PC-3 (cell line): Measurements from ENCODE around the gene ALCAM. TPM values are rescaled to one million over a fixed set of nuclear protein-coding genes. Genes with fewer than 3 reads are reported as not detected.

Experiments
- ATAC-seq: fragments of 200-7000 bp; cut with Tn5 transposase; 2 replicates; pipeline ENCODE4 v1.9.1; 2020; ENCODE audit warnings: mild to moderate bottlenecking, moderate library complexity
- BruUV-seq: library from RNA; stranded (reverse); fragments of 400-500 nt; replicated peaks from 2 replicates; lab custom pipeline; 2021; lab: Mats Ljungman, UMichigan
- CTCF ChIA-PET: fragments of 300-600 bp; sonication (Branson Sonifier 250); formaldehyde crosslinking; loops from one replicate; lab custom pipeline; 2022; ENCODE audit warnings: antibody characterized with exemption; lab: Charles Lee
- POLR2A ChIA-PET: fragments of 300-600 bp; sonication (Branson Sonifier 250); formaldehyde crosslinking; loops from one replicate; lab custom pipeline; 2022; ENCODE audit warnings: antibody characterized with exemption; ENCODE audit not compliant: unreplicated experiment; lab: Charles Lee
- DNase-seq: peaks from one replicate; pipeline ENCODE4 v3.0.0-alpha.2; 2015
- H2AFZ ChIP-seq: fragments of 300-600 bp; sonication (generic); 2 replicates; pipeline ENCODE4 v1.6.0; 2016; ENCODE audit warnings: antibody characterized with exemption, low read length
- H3F3A ChIP-seq: fragments of 300-600 bp; sonication (generic); one replicate; pipeline ENCODE4 v1.6.0; 2017; ENCODE audit warnings: antibody characterized with exemption, low read length, control low read depth, mild to moderate bottlenecking; ENCODE audit not compliant: unreplicated experiment
- H3K27ac ChIP-seq: fragments of 300-600 bp; sonication (generic); 2 replicates; pipeline ENCODE4 v1.5.1; 2016; ENCODE audit warnings: mild to moderate bottlenecking, low read length
- H3K27me3 ChIP-seq: fragments of 300-600 bp; sonication (generic); 2 replicates; pipeline ENCODE4 v1.6.1; 2016; ENCODE audit warnings: low read length, mixed read lengths
- H3K36me3 ChIP-seq: fragments of 300-600 bp; sonication (generic); 2 replicates; pipeline ENCODE4 v1.6.1; 2016; ENCODE audit warnings: low read depth, mixed run types, low read length, mixed read lengths
- H3K4me1 ChIP-seq: fragments of 300-600 bp; sonication (generic); 2 replicates; pipeline ENCODE4 v1.5.1; 2016; ENCODE audit warnings: low read length; ENCODE audit not compliant: insufficient read depth
- H3K4me2 ChIP-seq: fragments of 300-600 bp; sonication (generic); 2 replicates; pipeline ENCODE4 v1.6.0; 2016; ENCODE audit warnings: low read length
- H3K4me3 ChIP-seq: fragments of 300-600 bp; sonication (generic); 2 replicates; pipeline ENCODE4 v1.5.1; 2016; ENCODE audit warnings: mild to moderate bottlenecking, low read length, mixed read lengths
- H3K79me2 ChIP-seq: fragments of 300-600 bp; sonication (generic); 2 replicates; pipeline ENCODE4 v1.6.1; 2017; ENCODE audit warnings: low read length, mixed read lengths
- H3K9ac ChIP-seq: fragments of 300-600 bp; sonication (generic); 2 replicates; pipeline ENCODE4 v1.6.0; 2016; ENCODE audit warnings: mild to moderate bottlenecking, low read length
- H3K9me2 ChIP-seq: fragments of 300-600 bp; sonication (generic); replicated peaks from 2 replicates; pipeline ENCODE4 v1.6.1; 2016; ENCODE audit warnings: mixed run types, low read length, mixed read lengths
- H3K9me3 ChIP-seq: fragments of 300-600 bp; sonication (generic); 2 replicates; pipeline ENCODE4 v1.6.1; 2016; ENCODE audit warnings: low read length, mixed read lengths
- H4K20me1 ChIP-seq: fragments of 300-600 bp; sonication (generic); 2 replicates; pipeline ENCODE4 v1.6.1; 2016; ENCODE audit warnings: low read length, mixed read lengths
- EZH2 ChIP-seq: fragments of 300-600 bp; sonication (generic); IDR thresholded peaks from one replicate; pipeline ENCODE4 v1.6.1; 2017; ENCODE audit warnings: antibody characterized with exemption, mild to moderate bottlenecking, low read length; ENCODE audit not compliant: unreplicated experiment
- EZH2phosphoT487 ChIP-seq: fragments of 300-600 bp; sonication (generic); IDR thresholded peaks from 2 replicates; pipeline ENCODE4 v1.6.1; 2018; ENCODE audit warnings: mild to moderate bottlenecking, antibody characterized with exemption, low read length, borderline replicate concordance
- intact Hi-C: fragments of 100-400 bp; cut with micrococcal nuclease; formaldehyde crosslinking; loops from 2 replicates; pipeline ENCODE4 v1.9.0; 2023
- total RNA-seq: library from RNA; depleted of rRNA; stranded (reverse); fragments of >200 nt; gene quantifications from 2 replicates; pipeline ENCODE4 v1.2.3, GENCODE V29; 2014
- TF ChIP-seq, protein P1 (sequence below): fragments of 300-600 bp; sonication (generic); conservative IDR thresholded peaks from 2 replicates; pipeline ENCODE4 v1.5.1; 2017; ENCODE audit warnings: antibody characterized with exemption, low read depth, mild to moderate bottlenecking, low read length

ALCAM gene
- total RNA-seq, 1 experiment from 2014 or later: 169 TPM

DNA sequence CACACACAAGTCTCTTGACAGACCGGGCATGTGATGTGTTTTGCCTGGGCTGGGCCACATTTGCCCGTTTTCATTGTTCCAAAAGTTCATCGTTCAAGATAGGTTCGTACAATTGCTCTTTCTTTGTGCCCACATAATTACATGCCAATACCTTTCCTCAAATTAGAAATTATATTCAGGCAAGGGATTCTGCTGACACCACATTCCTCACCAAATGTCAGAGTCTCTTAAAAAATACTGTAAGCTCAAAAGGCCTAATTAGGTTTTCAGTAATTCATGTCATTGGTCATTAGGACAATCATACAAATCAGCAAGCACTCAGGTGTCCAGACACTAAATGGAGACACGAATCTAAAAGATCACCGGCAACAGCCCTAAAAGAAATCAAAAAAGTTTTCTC, 215.3 kb downstream of the ALCAM start:
- Histone ChIP-seq H3K4me3 (no peak overlapping the region), H2AFZ (no peak overlapping the region), H3K27me3 (no peaks in the 10 kb centered on the region), H3K4me2 (no peak overlapping the region), H3K27ac (no peak overlapping the region), H3K36me3 (peaks cover under 1% of the 10 kb centered on the region; the same call in 1 of the 2 replicates), H3K9me3 (no peaks in the 10 kb centered on the region), H3K9me2 (no peaks in the 10 kb centered on the region), H4K20me1 (no peaks in the 10 kb centered on the region), H3K9ac (no peak overlapping the region), H3K4me1 (peaks cover 13% of the 10 kb centered on the region; the same call in 1 of the 2 replicates), H3F3A (no peaks in the 10 kb centered on the region), H3K79me2 (no peaks in the 10 kb centered on the region)
- intact Hi-C loops: no loop called here
- TF ChIP-seq, protein P1, sequence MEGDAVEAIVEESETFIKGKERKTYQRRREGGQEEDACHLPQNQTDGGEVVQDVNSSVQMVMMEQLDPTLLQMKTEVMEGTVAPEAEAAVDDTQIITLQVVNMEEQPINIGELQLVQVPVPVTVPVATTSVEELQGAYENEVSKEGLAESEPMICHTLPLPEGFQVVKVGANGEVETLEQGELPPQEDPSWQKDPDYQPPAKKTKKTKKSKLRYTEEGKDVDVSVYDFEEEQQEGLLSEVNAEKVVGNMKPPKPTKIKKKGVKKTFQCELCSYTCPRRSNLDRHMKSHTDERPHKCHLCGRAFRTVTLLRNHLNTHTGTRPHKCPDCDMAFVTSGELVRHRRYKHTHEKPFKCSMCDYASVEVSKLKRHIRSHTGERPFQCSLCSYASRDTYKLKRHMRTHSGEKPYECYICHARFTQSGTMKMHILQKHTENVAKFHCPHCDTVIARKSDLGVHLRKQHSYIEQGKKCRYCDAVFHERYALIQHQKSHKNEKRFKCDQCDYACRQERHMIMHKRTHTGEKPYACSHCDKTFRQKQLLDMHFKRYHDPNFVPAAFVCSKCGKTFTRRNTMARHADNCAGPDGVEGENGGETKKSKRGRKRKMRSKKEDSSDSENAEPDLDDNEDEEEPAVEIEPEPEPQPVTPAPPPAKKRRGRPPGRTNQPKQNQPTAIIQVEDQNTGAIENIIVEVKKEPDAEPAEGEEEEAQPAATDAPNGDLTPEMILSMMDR: no peak
- TF ChIP-seq EZH2phosphoT487: no peak
- TF ChIP-seq EZH2: no peak
- ATAC-seq: no peak
- POLR2A ChIA-PET: no interaction called here
- CTCF ChIA-PET: no interaction called here
- BruUV-seq: no TSS peak
- no peak for DNase-seq

DNA sequence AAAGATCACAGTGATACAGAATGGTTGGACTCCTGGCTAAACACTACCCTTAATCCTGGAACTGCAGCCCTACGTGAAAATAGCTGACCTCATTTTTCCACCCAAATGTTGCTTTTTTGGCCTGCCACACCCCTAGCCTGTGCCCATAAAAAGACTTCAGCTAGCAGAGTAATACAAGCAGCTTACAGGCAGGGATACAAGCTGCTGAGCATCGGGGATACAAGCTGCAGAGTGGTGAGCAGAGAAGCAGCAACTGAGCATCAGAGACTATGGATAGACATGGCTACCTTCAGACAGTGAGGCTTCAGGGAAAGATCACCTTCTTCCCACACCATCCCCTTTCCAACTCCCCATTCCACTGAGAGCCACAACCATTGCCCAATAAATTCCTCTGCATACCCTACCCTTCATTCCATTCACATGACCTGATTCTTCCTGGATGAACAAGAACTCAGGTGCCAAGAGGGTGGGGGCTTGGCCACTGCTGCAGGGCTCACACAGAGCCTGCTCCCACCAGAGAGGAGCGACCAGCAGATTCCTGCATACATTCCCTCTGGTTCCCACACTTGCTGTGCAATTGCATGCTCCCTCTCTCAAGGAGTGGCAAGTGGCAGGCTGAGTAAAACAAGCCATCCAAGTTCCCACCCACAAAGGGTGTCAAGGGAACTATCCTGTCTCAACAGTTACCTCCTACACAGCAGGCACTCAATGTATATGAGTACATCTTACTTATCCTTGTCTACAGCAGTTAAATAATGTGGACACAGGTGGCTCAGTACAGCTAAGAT, 217.5 kb downstream of the ALCAM start:
- Histone ChIP-seq H3K79me2 (no peaks in the 10 kb centered on the region), H3K9ac (no peak overlapping the region), H3K4me1 (peaks cover 13% of the 10 kb centered on the region; the same call in 1 of the 2 replicates), H3K9me2 (no peaks in the 10 kb centered on the region), H4K20me1 (no peaks in the 10 kb centered on the region), H3K27ac (no peak overlapping the region), H3F3A (no peaks in the 10 kb centered on the region), H3K9me3 (no peaks in the 10 kb centered on the region), H3K36me3 (no peaks in the 10 kb centered on the region; the same call in 1 of the 2 replicates), H3K4me2 (peak overlapping the region; percentile 32; the same call in 1 of the 2 replicates), H3K27me3 (no peaks in the 10 kb centered on the region), H2AFZ (no peak overlapping the region), H3K4me3 (no peak overlapping the region)
- intact Hi-C loops: no loop called here
- BruUV-seq: no TSS peak
- no peak for TF ChIP-seq EZH2
- TF ChIP-seq, protein P1: no peak
- no peak for TF ChIP-seq EZH2phosphoT487
- ChIA-PET CTCF (no interaction called here), POLR2A (no interaction called here)
- ATAC-seq: peak; percentile 61
- peak; percentile 66 for DNase-seq

DNA sequence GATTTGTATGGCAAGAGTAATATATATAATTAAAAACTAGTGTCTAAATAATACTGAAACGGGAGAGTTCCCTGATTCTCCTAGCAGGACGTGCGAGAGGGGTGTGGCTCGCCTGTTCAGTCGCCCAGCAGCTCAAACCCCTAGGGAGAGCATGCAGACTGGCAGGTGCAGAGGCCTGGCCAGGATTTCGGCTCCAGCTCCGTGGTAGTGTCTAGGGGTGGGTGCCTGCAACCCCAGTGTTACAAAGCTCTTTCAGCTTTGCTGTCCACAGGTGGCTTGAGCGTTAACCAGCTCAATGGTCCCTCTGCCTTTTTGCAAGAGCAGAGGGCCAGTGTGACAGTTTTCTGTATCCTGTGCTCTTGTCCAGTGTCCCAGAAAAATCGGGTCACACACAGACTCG, 226.6 kb downstream of the ALCAM start:
- DNase-seq (no peak), ATAC-seq (no peak)
- H3K4me2 ChIP-seq: no peak overlapping the region
- H3K9ac ChIP-seq: no peak overlapping the region
- H3K36me3 ChIP-seq: no peaks in the 10 kb centered on the region
- no peaks in the 10 kb centered on the region for H4K20me1 ChIP-seq
- no TSS peak for BruUV-seq
- TF ChIP-seq, protein P1: no peak
- TF ChIP-seq EZH2: no peak
- TF ChIP-seq EZH2phosphoT487: no peak
- H3K4me3 ChIP-seq: no peak overlapping the region
- H3F3A ChIP-seq: no peaks in the 10 kb centered on the region
- H3K27ac ChIP-seq: 0 out of 2 replicates have a peak overlapping the region, but pooled peaks have one; percentile 43
- H3K27me3 ChIP-seq: no peaks in the 10 kb centered on the region
- H3K79me2 ChIP-seq: no peaks in the 10 kb centered on the region
- intact Hi-C loops: no loop called here
- no peaks in the 10 kb centered on the region for H3K9me2 ChIP-seq
- no peaks in the 10 kb centered on the region for H3K9me3 ChIP-seq
- no peak overlapping the region for H2AFZ ChIP-seq
- ChIA-PET POLR2A (no interaction called here), CTCF (no interaction called here)
- peaks cover 25% of the 10 kb centered on the region for H3K4me1 ChIP-seq
